Measurements from ENCODE around the gene RNF13.

DNA sequence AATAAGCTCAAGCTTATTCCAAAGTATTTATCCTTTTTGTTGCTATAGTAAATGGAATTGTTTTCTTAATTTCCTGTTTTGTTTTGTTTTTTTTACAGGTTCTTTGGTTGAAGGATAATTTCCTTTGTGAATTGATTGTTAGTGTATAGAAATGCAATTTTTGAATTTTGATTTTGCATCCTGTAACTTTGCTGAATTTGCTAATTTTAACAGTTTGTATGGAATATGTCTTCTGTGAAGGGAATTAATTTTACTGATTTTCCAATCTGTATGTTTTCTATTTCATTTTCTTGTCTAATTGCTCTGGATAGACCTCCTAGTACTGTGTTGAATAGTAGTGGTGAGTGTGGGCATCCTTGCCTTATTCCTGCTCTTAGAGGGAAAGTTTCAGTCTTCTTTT lies 129.4 kb downstream of the RNF13 start:
- no peak for TF ChIP-seq POLR2A (IDR thresholded peaks at IDR 0.05)
- no peak for TF ChIP-seq CTCF (IDR thresholded peaks at IDR 0.05)
- TF ChIP-seq EP300 (IDR thresholded peaks at IDR 0.05): no peak
